ENCODE data around the gene LRRC8D. TPM values are rescaled to one million over a fixed set of nuclear protein-coding genes. Genes with fewer than 3 reads are reported as not detected.
A peak's percentile ranks its signal among the peaks of the same experiment; 100 is the strongest.

LRRC8D gene
- total RNA-seq, 1 experiment from 2014 or later = 37.2 TPM

- Histone ChIP-seq H4K8ac (replicated peaks; ENCODE audit: insufficient read length, low read depth, low read length) (no peak overlapping the region), H2BK12ac (ENCODE audit: insufficient read length, low read depth, low read length) (no peak overlapping the region), H3K9ac (ENCODE audit: extremely low read depth, insufficient read length, low read length) (no peak overlapping the region), H3K14ac (ENCODE audit: insufficient read depth, low read length) (no peak overlapping the region), H2BK20ac (ENCODE audit: low read depth, low read length, poor library complexity, severe bottlenecking) (peak overlapping the region; percentile 64), H3K27me3 (ENCODE audit: insufficient read depth, low read length) (no peaks in the 10 kb centered on the region), H4K20me1 (ENCODE audit: control insufficient read depth, insufficient read depth, insufficient read length) (no peaks in the 10 kb centered on the region), H3K27ac (ENCODE audit: insufficient read length, low read depth, low read length) (no peak overlapping the region), H3K4me1 (ENCODE audit: insufficient read depth, low read length) (peaks cover 17% of the 10 kb centered on the region), H2BK5ac (ENCODE audit: insufficient read length, low read length) (no peak overlapping the region), H3K79me2 (ENCODE audit: insufficient read depth, low read length) (peaks cover 7% of the 10 kb centered on the region; the same call in 1 of the 2 replicates), H2AFZ (ENCODE audit: low read length) (no peak overlapping the region), H3K56ac (ENCODE audit: insufficient read length, low read depth, low read length) (no peak overlapping the region), H3T11ph (ENCODE audit: low read length) (no peak overlapping the region), H2BK120ac (ENCODE audit: low read depth, low read length, poor library complexity, severe bottlenecking) (no peak overlapping the region), H3K23me2 (ENCODE audit: insufficient read length, low read depth, low read length, poor library complexity, severe bottlenecking) (no peaks in the 10 kb centered on the region), H3K4me2 (ENCODE audit: insufficient read depth, insufficient read length, low read length) (no peak overlapping the region), H3K9me3 (ENCODE audit: control insufficient read depth, low read depth, low read length) (no peaks in the 10 kb centered on the region), H4K5ac (ENCODE audit: insufficient read length, low read depth, low read length) (no peak overlapping the region), H2AK5ac (ENCODE audit: insufficient read length, low read length) (no peak overlapping the region), H3K4ac (ENCODE audit: low read depth, low read length) (no peak overlapping the region), H3K18ac (ENCODE audit: insufficient read length, low read depth, low read length) (no peak overlapping the region), H2BK15ac (ENCODE audit: low read depth, low read length) (no peak overlapping the region), H4K91ac (ENCODE audit: insufficient read length, low read depth, low read length) (no peak overlapping the region), H3K79me1 (ENCODE audit: insufficient read depth, low read depth, low read length, poor library complexity, severe bottlenecking) (no peaks in the 10 kb centered on the region), H3K23ac (ENCODE audit: insufficient read length, low read depth, low read length) (no peak overlapping the region)
- Mint-ChIP-seq H3K9me3 (peaks cover 0 to 4% of the 10 kb centered on the region in 2 experiments; a peak in 1 of 5 replicates), H3K27me3 (ENCODE audit: low read depth) (no peaks in the 10 kb centered on the region), H3K4me1 (peaks cover 39 to 52% of the 10 kb centered on the region in 2 experiments), H3K36me3 (ENCODE audit: insufficient read depth in 1 of 3, low read depth in 3 of 3) (peaks cover 9 to 18% (median 14%) of the 10 kb centered on the region in 3 experiments), H3K4me3 (no peak overlapping the region), H3K27ac (peak overlapping the region in 1 of 3 experiments; percentile 54; a peak in 1 of 7 replicates)
- no peak for DNase-seq
- no peak for TF ChIP-seq CTCF (conservative IDR thresholded peaks at IDR 0.05)
- WGBS (ENCODE audit: extremely low coverage, insufficient read length, low lambda C conversion rate) = no CpG with 5 or more reads among the region's 1 CpG
Observed at GRCh38 chr1:89917353-89917752, 96.5 kb downstream of the LRRC8D start.

All from H9 (cell line).